HG02642 (cell line): Measurements from ENCODE around the gene ARHGAP26.
"Not testable (repeated sequence)": the region's sequence is repeated elsewhere in the genome, so short reads cannot be mapped to it uniquely, and the experiment has no call there.

ENCODE experiments used
- ATAC-seq: cut with Tn5 transposase; IDR thresholded peaks from one replicate; pipeline ENCODE4 v1.9.1; 2021; ENCODE audit warnings: mild to moderate bottlenecking; ENCODE audit not compliant: unreplicated experiment, poor library complexity

ARHGAP26 gene

DNA sequence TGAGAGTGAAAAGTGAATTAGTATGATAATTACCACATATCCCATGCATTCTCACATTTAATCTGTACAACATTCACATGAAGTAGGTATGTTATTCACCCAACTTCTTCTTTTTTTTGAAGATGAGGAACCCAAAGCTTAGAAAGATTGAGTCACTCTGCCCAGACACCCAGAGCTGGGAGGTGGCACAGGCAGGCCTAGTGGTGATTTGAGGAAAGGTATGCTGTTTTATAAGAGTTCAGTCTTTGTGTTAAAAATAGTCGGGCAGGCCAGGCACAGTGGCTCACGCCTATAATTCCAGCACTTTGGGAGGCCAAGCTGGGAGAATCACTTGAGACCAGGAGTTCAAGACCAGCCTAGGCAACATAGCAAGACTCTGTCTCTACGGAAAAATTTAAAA, 348.0 kb downstream of the ARHGAP26 start:
- ATAC-seq = no peak

DNA sequence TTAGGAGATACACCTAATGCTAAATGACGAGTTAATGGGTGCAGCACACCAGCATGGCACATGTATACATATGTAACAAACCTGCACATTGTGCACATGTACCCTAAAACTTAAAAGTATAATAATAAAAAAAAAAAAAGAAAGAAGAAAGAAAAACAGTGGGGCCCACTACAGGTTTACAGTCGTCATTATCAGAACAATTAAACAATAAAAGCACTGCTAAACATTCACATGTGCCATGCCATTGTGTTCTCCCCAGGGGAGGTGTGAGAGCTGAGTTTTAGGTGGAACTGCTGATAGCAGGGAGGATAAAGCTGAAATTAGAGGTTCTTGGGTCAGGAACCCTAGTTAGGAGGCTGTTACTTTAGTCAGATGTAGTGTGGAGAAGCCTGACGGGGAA, 348.6 kb downstream of the ARHGAP26 start:
- ATAC-seq = not testable (repeated sequence)

DNA sequence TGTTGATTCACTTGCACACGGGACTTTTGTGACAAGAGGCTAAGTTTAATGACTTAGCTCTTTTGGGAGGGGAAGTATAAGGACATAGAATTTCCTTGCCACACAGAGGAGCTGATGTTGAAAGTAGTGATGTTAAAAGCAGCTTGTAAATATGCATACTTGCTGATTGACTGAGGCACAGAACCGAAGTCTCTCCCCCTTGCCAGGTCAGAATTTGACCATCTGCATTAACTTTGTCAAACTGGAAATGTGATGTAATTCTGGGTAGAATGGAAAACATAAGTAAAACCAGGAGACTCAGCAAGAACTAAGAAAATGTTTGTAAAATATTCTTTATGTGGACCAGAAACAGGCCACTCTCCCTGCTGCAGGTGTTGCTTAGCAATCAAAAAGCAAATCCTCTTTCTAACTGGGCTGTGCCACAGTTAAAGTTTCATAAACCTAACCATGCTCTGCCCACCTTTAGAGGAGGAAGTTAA, 349.2 kb downstream of the ARHGAP26 start:
- ATAC-seq = peak; percentile 76

- peak; percentile 22 for ATAC-seq
These were observed 349.7 kb downstream of the ARHGAP26 start for GRCh38 chr5:143119881-143120341.

DNA sequence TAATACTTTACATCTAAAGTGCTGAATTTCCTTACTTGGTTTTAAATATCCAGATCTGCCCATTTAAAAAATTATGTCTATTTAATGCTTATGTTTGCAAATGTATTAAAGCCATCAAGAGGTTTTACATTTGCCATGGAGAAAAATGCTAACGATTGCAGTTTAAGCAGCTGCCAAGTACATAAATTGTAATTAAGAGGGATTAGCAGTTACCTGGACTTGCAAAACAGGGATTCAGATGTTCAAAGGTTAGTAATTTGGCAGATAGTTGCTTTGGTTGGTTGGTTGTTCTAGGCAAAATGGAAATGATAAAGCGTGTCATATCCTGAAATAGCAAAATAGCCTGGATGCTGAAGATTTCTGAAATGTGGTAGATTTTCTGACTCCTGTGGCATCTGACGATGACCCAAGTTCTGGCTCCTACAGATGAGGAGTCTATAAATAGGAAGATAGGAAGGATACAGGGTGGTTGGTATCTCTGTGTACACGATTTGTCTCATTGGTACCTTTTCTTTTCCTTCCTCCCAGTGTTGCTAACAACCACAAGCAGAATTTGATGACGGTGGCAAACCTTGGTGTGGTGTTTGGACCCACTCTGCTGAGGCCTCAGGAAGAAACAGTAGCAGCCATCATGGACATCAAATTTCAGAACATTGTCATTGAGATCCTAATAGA, 350.4 kb downstream of the ARHGAP26 start:
- ATAC-seq = no peak

DNA sequence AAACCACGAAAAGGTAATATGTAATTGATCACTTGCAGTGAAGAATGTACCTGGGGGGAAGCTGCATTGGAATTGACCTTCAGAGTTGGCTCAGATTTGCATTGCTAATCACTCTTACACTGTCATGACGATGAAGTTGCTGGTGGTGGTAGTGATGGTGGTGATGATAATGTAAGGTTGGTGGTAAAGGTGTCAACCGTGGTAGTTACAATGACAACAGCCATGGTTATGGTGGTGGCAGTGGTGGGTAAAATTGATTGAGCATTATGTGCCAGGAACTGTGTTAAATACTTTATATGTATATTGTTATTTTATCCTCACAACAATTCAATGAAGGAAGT, 350.9 kb downstream of the ARHGAP26 start:
- ATAC-seq = no peak

GRCh38 chr5:143124593-143124992, 354.4 kb downstream of the ARHGAP26 start:
- no peak for ATAC-seq

GRCh38 chr5:143126174-143127019, 356.2 kb downstream of the ARHGAP26 start:
- ATAC-seq = no peak

DNA sequence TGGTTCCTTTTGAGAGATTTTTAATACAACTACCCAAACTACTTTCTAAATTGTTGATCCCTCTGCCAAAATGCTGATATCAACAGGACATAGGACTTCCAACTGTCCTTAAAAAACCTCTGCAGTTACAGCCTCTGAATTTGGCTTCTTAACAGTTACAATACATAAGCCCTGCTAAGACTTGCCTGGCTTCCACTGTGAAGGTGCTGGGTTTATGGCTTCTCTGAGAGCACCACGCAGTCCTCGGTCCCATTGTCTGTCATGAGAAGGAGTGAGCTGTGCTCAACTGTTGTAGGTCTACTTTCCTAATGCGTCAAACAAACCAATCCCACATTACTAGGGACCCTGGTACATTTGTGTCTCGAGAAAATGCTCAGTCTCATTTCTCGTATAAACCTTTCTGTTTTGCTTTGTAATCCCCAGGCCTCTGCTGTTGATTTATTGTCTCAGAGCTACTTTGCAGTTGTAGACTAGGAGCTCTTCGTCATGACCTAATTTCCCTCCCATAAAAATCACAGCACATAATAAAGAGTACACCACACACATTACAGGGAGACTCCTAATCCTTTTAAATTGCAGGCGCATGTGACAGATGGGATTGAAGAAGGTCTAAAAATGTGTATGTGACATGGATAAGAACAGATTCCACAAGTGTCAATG, 358.4 kb downstream of the ARHGAP26 start:
- no peak for ATAC-seq

GRCh38 chr5:143129203-143129602, 359.0 kb downstream of the ARHGAP26 start:
- ATAC-seq = no peak

DNA sequence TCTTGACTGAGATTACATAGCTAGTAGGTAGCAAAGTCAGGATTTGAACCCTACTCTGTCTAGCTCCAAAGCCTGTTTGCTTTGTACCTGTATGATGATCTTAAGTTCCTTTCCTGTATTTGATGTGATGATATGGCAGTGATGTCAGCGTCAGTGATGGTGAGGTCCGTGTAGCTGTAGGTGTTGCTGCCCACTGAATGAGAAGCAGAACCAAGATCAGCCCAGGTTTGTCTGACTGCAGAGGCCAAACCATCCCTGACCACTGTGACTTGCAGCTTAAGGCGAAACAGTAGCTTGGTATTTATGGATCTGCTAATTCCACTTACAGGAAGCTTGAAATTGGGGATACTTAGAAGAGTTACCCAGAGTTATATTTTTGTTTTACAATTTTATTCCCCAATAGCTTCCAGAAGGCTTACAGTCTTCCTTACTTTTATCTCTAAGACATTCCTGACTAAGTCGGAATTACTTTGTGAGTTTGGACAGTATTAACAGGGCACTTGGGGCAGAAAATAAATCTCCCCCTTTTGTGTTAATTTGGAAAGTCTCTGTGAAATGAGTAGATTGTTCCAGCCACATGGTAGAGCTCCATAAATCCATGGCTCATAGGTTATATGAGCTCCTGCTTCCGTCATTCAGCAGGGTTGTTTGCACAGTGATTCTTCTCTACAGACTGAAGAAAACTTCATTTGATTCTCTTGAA, 359.9 kb downstream of the ARHGAP26 start:
- ATAC-seq = no peak

DNA sequence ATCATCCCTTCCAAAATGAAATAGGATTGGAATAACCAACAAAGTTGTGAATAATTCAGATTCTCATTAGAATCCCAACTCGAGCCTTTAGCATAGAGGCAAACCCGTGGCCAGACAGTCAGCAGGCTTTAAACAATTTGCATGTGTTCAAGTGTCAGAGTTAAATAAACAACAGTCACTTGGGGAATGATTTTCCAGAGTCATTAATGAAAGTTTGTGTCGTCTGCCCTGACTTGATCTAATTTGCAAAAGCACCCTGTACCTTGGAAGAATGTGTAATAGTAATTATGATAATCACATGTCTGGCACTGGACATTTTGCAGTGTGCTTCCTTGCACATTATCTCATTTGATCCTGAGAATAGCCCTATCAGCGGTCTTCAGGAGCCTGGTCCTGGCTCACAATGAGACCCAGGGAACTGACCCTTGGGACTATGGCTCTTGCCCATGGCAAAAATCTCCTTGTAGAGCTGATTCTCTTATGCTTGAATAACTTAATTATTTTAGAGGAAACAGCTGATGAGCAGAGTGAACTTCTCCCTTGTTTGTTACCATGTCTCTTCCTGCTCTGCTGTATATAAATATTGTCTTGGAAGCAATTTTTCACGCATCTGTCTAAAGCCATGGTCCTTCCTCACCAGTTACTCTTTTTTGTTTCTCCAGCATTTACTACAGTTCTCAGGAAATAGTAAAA, 360.6 kb downstream of the ARHGAP26 start:
- ATAC-seq = no peak

GRCh38 chr5:143131972-143132371, 361.8 kb downstream of the ARHGAP26 start:
- ATAC-seq = no peak

GRCh38 chr5:143132739-143133138, 362.6 kb downstream of the ARHGAP26 start:
- no peak for ATAC-seq

DNA sequence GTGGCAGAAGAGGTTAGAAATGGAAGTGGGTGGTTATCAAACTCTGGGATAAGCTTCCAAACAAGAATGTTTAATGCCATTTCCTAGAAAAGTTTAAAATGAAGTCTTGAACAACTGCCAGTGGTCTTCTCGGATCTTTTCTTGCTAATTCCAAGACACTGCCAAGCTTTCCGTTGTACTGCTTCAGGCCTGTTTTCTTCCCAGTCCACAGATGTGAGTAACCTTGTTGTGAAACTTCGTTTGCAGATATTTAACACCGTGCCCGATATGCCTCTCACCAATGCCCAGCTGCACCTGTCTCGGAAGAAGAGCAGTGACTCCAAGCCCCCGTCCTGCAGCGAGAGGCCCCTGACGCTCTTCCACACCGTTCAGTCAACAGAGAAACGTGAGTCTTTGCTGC, 363.5 kb downstream of the ARHGAP26 start:
- no peak for ATAC-seq

GRCh38 chr5:143134269-143134668, 364.1 kb downstream of the ARHGAP26 start:
- ATAC-seq = no peak

- peak; percentile 80 for ATAC-seq
These were observed 364.7 kb downstream of the ARHGAP26 start for GRCh38 chr5:143134900-143135299.

- ATAC-seq = no peak
These were observed 365.8 kb downstream of the ARHGAP26 start for GRCh38 chr5:143135832-143136551.

DNA sequence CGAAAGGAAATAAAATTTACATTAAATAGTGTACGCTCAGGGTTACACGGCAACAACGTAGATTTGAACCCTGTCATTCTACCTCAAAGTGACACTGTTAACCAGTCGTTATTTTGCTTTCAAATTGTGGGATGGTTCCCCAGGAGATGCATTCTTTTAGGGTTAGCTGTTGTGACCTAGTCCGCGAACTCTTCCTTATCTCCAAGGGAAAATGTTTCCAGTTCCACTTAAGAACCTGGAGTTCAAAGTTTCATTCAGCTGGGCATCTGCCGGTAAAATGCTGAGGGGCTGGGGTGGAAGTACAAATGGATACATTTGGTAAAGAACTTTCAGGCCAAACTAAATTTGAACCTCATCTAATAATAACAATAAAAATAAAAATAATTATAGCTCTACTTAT, 368.7 kb downstream of the ARHGAP26 start:
- no peak for ATAC-seq
